Right lung (tissue), 10 donors: Measurements from ENCODE around the gene HSPBAP1. TPM values are rescaled to one million over a fixed set of nuclear protein-coding genes. Genes with fewer than 3 reads are reported as not detected.

Experiments used
- DNase-seq, 2 donors: peaks; one replicate each; pipeline ENCODE4 v3.0.0-alpha.2; 2013
- long read RNA-seq, 8 donors: transcript quantifications; one replicate each; lab custom pipeline, GENCODE V29; 2026
- polyA plus RNA-seq, 5 donors: library from polyadenylated mRNA; unstranded; fragments of 120-200 nt; gene quantifications; one replicate each; pipeline versions ENCODE4 v1.2.1 to v1.2.3, GENCODE V29; 2013; ENCODE audit warnings: inconsistent platforms in 1 of 5, low replicate concordance in 1 of 5; ENCODE audit not compliant: insufficient read length in 5 of 5, insufficient read depth in 1 of 5

HSPBAP1 gene, protein sequence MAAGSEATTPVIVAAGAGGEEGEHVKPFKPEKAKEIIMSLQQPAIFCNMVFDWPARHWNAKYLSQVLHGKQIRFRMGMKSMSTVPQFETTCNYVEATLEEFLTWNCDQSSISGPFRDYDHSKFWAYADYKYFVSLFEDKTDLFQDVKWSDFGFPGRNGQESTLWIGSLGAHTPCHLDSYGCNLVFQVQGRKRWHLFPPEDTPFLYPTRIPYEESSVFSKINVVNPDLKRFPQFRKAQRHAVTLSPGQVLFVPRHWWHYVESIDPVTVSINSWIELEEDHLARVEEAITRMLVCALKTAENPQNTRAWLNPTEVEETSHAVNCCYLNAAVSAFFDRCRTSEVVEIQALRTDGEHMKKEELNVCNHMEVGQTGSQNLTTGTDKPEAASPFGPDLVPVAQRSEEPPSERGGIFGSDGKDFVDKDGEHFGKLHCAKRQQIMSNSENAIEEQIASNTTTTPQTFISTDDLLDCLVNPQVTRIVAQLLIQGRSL
- 10 to 100 TPM; 12.9 to 16.6 (median 13.6) TPM for polyA plus RNA-seq
- long read RNA-seq, donor 1, partial matches to known transcripts, result 0 of 1 reads
- long read RNA-seq, donor 1, other reads (novel, unspliced or antisense), result 0 of 1 reads
- long read RNA-seq, donor 2, partial matches to known transcripts, result 0 of 3 reads
- long read RNA-seq, donor 2, other reads (novel, unspliced or antisense), result 0 of 3 reads
- long read RNA-seq, donor 3, partial matches to known transcripts, result 0 of 3 reads
- long read RNA-seq, donor 3, other reads (novel, unspliced or antisense), result 0 of 3 reads
- long read RNA-seq, donor 4, result 0 reads
- long read RNA-seq, donor 5, partial matches to known transcripts, result 0 of 4 reads
- long read RNA-seq, donor 5, other reads (novel, unspliced or antisense), result 0 of 4 reads
- long read RNA-seq, donor 6, partial matches to known transcripts, result 0 of 3 reads
- long read RNA-seq, donor 6, other reads (novel, unspliced or antisense), result 0 of 3 reads
- long read RNA-seq, donor 7, partial matches to known transcripts, result 0 of 5 reads
- long read RNA-seq, donor 7, other reads (novel, unspliced or antisense), result 0 of 5 reads
- long read RNA-seq, donor 8, partial matches to known transcripts, result 0 of 1 reads
- long read RNA-seq, donor 8, other reads (novel, unspliced or antisense), result 0 of 1 reads

DNA sequence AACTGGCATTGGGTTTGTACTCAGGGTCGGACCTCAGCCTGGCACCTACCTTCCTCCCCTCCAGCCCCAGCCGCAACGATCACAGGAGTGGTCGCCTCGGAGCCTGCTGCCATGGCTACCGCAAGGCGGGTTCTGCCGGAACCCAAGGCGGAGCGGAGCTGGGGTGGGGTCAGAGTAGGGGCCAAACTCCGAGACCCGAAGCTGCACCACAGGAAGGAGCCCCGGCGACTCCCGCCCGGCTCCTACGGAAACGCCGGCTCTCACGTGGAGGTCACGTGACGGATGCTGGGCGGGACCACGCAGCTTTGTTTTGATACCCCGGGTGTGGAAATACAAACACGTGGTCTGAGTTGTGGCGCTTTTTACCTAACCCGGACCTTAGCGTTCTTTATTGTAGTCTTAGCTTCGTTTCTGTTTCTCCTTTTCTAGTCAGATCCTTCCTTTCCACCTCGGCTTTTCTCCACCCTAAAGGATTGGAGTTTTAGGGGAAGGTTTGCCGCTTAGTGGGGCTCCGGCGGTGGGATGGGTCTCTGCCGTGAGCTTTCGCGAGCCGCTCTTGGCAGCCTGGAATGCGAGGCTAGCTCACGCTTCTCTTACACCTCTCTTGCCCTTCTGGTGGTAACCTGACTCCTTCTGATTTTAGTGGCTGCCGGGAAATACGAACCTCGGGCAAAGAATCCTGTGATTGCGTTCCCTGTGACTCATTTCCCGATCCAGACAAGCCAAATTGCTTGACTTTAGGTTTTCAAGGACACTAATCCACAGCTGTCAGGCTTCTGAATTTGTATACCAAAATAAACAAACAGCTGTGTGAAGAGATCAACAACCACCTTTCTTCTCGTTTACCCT is at the start of gene HSPBAP1:
TSS of gene HSPBAP1 (minus strand) at position 264 of the 849 bp plus-strand sequence. CDS start at position 113, 151 bp downstream.
- DNase-seq, result peak; percentile 85 to 86

- no peak for DNase-seq
Observed at GRCh38 chr3:122835590-122835989, 42.0 kb upstream of the HSPBAP1 start.

- DNase-seq, result no peak
Observed at GRCh38 chr3:122828281-122828680, 34.6 kb upstream of the HSPBAP1 start.

- DNase-seq, result no peak
Observed at GRCh38 chr3:122826278-122826677, 32.6 kb upstream of the HSPBAP1 start.

- DNase-seq, result no peak
Observed at GRCh38 chr3:122825460-122825859, 31.8 kb upstream of the HSPBAP1 start.

DNA sequence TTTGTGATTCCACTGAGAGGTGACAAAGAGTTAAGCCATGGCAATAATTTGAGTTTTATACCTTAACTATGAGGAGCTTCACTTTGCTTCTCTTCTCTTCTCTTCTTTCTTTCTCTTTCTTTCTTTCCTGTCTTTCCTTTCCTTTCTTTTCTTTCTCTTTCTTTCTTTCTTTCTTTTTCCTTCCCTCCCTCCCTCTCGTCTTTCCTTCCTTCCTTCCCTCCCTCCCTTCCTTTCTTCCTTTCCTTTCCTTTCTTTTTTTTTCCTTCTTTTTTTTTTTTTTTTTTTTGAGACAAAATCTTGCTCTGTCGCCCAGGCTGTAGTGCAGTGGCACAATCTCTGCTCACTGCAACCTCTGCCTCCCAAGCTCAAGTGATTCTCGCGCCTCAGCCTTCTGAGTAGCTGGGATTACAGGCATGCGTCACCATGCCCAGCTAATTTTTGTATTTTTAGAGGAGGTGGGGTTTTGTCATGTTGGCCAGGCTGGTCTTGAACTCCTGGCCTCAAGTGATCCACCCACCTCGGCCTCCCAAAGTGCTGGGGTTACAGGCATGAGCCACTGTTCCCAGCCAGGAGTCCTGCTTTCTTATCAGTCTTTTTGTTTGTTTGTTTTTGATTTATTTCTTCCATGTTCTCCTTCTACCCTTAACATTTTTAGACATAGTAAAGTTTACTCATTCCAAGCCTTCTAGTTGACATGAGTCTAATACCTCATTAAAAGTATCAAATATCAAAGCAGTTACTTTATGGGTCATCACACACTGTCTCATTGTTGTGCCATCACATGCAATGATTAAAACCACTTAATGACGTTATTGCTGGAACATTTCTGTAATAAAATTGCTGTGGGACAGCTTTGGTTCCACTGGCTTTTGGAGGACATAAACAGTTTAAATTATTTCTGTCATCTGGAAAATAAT is 31.1 kb upstream of the HSPBAP1 start:
- DNase-seq, result peak in 1 of 2 donors; percentile 3

DNA sequence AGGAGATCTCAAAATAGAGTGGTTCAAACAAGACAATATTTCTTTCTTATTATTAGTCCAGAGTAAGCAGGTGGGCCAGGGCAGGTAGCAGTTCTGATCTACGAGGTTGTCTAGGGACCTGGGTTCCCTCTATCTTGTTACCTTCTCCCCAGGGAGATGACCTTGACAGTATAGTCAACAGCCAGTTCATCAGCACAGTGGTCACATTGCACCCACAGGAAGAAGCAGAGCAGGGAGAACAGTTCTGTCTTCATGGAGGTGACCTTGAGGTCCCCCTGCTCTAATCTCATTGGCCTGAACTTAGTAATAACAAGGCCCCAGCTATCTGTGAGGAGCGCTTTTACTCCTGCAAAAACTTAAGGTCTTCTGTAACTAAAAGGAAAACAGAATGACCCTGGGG is 23.0 kb upstream of the HSPBAP1 start:
- no peak for DNase-seq

DNA sequence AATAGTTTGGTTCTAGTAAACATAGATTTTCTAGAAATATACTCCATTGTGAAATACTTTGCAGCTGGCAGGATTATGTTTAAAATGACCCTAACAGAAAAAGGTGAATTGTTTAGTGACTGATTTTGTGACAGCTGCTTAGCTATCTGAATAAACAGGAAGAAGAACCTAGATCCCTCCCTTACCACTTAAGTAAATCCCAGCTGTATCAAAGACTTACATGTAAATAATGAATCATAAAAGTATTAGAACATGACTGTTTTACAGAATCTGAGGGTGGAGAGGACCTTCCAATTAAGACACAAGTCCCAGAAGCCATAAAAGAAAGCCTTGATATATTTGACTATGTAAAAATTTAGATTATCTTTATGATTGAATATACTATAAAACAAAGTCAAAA is 17.1 kb upstream of the HSPBAP1 start:
- DNase-seq, result no peak

- no peak for DNase-seq
Observed at GRCh38 chr3:122803977-122804376, 10.3 kb upstream of the HSPBAP1 start.

- no peak for DNase-seq
Observed at GRCh38 chr3:122802323-122802722, 8.7 kb upstream of the HSPBAP1 start.

DNA sequence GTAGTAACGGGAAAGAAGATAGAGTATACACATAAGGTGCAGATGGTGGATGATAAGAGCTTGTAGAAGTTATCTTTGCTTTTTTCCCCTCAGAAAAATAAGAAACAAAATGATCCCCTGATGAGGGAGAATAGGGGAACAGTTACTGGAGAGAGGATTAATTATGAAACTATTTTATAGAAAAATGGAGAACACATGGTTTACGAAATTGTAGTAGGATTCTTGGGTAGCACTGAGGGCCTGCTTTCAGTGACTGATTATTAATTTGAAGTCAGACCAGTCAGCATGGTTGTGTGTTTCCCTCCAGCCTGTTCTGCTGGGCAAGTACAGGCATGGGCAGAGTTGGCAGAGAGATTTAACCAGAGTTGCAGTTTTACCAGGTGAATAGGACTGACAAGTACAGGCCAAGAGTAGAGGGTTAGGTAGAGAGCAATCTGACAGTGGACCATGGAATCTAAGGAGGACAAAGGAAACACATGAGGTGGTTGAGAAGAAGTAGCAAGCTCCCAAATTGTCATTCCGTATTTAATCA is 7.1 kb upstream of the HSPBAP1 start:
- no peak for DNase-seq

DNA sequence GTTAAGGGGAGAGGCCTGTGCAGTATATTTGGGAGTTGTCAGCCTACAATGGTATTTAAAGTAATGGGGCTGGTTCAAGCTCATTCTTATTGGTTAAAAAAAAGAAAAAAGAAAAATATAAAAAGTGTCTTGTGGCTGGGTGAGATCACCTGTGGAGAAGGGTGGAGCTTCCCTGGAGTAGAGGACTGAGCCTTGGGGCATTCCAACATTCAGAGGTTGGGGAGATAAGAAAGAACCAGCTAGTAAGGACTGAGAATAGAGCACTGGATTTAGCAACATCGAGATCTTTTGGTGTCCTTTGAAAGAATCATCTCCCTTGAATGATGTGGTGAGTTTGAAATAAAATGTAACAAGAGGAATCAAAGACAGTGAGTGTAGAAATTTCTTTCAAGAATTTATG is 6.4 kb upstream of the HSPBAP1 start:
- no peak for DNase-seq

DNA sequence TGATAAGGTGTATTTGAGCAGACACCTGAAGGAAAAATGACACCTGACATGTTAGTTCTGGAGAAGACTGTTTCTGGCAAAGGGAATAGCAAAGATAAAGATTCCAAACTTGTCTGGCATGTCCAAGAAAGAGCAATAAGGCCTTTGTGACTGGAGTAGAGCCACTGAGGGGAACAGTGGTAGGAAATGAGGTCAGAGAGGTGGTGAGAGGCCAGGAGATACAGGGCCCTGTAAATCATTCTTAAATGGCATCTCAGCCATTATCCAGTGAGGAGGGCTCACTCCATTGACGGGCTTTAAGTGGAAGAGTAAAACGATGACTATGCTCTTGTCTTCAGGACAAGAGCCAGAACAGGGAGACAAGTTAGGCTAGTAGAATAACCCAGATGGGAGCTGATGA is 5.7 kb upstream of the HSPBAP1 start:
- no peak for DNase-seq

DNA sequence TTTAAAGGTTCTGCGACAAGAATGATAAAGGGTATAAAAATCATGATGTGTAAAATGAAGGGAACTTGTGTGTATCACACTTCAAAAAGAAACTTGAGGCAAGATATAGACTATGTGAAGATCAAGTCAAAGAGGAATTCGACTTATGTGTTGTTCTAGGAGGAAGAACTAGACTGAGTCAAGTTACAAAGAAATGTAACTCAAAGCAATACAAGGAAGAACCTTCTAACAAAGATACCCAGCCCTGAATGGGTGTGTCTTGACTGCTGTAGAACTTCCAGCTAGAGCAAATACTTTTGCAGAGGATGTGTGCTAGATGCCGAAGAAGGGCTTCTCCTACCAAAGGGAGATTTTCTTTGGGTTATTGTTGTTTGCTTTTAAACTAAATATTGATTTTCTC is 3.7 kb upstream of the HSPBAP1 start:
- no peak for DNase-seq

DNA sequence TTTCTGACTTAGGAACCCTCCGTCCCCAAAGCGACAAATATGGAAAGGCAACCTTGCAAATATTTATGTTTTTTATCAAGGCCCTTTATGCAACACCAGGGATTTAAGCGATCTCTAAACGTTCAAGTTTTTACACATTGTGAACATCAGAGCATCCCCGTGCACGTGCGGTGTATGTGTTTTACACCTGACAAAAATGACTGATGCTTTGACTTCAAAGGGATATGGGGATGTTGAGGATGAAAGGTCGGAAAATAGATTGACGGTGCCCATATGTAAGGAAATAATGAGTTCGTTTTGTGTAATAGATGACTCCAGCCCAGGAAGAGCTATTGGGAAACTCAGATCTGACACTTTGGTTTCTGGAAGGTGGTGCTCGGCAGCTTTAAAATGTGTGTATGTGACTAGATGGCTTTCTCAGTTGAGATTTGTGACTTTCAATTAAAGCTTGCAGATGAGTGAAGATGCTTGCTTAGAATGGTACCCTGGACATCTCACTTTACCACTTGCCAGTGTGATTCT is 2.1 kb upstream of the HSPBAP1 start:
- peak in 1 of 2 donors; percentile 12 for DNase-seq

- DNase-seq, result peak; percentile 75 to 79
Observed at GRCh38 chr3:122794779-122795673, 1.4 kb upstream of the HSPBAP1 start, which contains the start of gene SLC49A4. SLC49A4 (plus strand) TSS chr3:122795069; CDS start chr3:122795193, 124 bp downstream.

DNA sequence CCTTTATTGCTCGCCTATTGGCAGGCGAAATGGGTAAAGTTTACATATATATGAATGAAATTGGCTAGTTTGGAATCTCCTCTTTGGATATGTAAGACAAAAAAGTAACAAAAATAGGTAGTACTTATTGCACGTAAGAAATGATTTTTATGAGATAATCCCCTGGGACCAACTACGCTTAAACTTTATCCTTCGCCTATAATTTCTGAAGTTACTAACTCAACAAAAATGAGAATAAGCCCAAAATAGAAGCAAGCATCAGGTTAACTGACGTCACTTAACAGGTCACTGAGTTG is 800 bp upstream of the HSPBAP1 start:
- no peak for DNase-seq

GRCh38 chr3:122789585-122790273 is 3.9 kb downstream of the HSPBAP1 start:
- no peak for DNase-seq
